Astrocyte (in vitro differentiated cells and primary cell): ENCODE measurements around the gene NOP10.

Source experiments
- EZH2 ChIP-seq: IDR thresholded peaks from 2 replicates; pipeline ENCODE4 v1.6.1; 2012; ENCODE audit warnings: mild to moderate bottlenecking, low read length, inconsistent platforms; ENCODE audit not compliant: insufficient read depth
- TF ChIP-seq, protein P1 (sequence below): IDR thresholded peaks from 2 replicates; pipeline ENCODE4 v1.5.1; 2011; ENCODE audit warnings: low read depth, mild to moderate bottlenecking, inconsistent platforms, low read length, moderate library complexity; ENCODE audit not compliant: insufficient read depth

DNA sequence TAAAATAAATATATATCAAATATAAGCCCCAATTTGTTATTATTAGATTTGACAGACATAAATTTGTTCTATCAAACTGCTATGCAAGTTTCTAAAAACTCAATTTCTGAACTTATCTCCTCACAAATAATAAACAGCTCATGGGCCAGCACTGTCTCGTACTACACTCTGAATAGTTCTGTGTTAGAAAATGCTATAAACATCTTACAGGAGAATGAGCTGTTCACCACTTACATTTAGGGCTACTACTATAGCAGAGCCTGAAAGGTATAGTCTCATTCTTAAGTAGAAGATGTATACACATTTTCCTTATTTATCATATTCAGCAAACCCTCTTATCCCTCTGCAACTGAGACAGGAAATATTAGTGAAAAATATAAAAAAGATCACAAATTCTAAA, 18.0 kb downstream of the NOP10 start:
- TF ChIP-seq, protein P1, sequence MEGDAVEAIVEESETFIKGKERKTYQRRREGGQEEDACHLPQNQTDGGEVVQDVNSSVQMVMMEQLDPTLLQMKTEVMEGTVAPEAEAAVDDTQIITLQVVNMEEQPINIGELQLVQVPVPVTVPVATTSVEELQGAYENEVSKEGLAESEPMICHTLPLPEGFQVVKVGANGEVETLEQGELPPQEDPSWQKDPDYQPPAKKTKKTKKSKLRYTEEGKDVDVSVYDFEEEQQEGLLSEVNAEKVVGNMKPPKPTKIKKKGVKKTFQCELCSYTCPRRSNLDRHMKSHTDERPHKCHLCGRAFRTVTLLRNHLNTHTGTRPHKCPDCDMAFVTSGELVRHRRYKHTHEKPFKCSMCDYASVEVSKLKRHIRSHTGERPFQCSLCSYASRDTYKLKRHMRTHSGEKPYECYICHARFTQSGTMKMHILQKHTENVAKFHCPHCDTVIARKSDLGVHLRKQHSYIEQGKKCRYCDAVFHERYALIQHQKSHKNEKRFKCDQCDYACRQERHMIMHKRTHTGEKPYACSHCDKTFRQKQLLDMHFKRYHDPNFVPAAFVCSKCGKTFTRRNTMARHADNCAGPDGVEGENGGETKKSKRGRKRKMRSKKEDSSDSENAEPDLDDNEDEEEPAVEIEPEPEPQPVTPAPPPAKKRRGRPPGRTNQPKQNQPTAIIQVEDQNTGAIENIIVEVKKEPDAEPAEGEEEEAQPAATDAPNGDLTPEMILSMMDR, result no peak
- no peak for TF ChIP-seq EZH2
